Gastroesophageal sphincter (tissue), 4 donors: ENCODE data around the gene CENPE. TPM values are rescaled to one million over a fixed set of nuclear protein-coding genes. Genes with fewer than 3 reads are reported as not detected.
"Not testable (repeated sequence)": the region's sequence is repeated elsewhere in the genome, so short reads cannot be mapped to it uniquely, and the experiment has no call there.

Experiments used
- ATAC-seq: fragments of 150-250 bp; one replicate; pipeline ENCODE4 v1.9.1; 2016; ENCODE audit warnings: mild to moderate bottlenecking, moderate library complexity
- H3K27ac ChIP-seq, 4 donors: fragments of 200-600 bp; sonication (generic) in 3 of 4; 1 replicate in 3 of 4; 2 replicates in 1 of 4; pipeline ENCODE4 v1.5.1; 2016 to 2019
- H3K27me3 ChIP-seq: fragments of 200-600 bp; sonication (generic); one replicate; pipeline ENCODE4 v1.5.1; 2019
- H3K36me3 ChIP-seq, 2 donors: fragments of 200-600 bp; sonication (generic); one replicate each; pipeline ENCODE4 v1.5.1; 2019; ENCODE audit warnings: control low read depth in 1 of 2
- H3K4me1 ChIP-seq, 3 donors: fragments of 200-600 bp; sonication (generic); 1 replicate in 2 of 3; 2 replicates in 1 of 3; pipeline ENCODE4 v1.5.1; 2016 to 2019; ENCODE audit warnings: control low read depth in 2 of 3
- H3K4me3 ChIP-seq, 2 donors: fragments of 200-600 bp; sonication (generic); one replicate each; pipeline ENCODE4 v1.5.1; 2019; ENCODE audit warnings: mild to moderate bottlenecking in 1 of 2, moderate library complexity in 1 of 2
- H3K9me3 ChIP-seq, 3 donors: fragments of 200-600 bp; sonication (generic); one replicate each; pipeline ENCODE4 v1.5.1; 2017 to 2019; ENCODE audit warnings: control low read depth in 2 of 3
- EP300 ChIP-seq: sonication (generic); formaldehyde crosslinking; IDR thresholded peaks from one replicate; pipeline ENCODE4 v1.6.1; 2017; ENCODE audit warnings: antibody characterized with exemption, mild to moderate bottlenecking
- POLR2A ChIP-seq, 2 donors: fragments of 450-650 bp; IDR thresholded peaks; one replicate each; pipeline ENCODE4 v1.6.1; 2017; ENCODE audit warnings: antibody characterized with exemption in 2 of 2, mild to moderate bottlenecking in 2 of 2, moderate library complexity in 1 of 2
- POLR2AphosphoS5 ChIP-seq: sonication (generic); formaldehyde crosslinking; IDR thresholded peaks from one replicate; pipeline ENCODE4 v1.6.1; 2017; ENCODE audit warnings: antibody characterized with exemption
- WGBS, 2 donors: methylation state at CpG; one replicate each; pipeline ENCODE4 v1.1.5; 2018; ENCODE audit warnings: low coverage in 1 of 2; 5-methylcytosine and 5-hydroxymethylcytosine counted together
- total RNA-seq, 4 donors: library from RNA; depleted of rRNA; stranded (reverse); fragments of >200 nt; gene quantifications; one replicate each; pipeline ENCODE4 v1.1.0, GENCODE V29; 2016
- TF ChIP-seq, protein P1 (sequence below), 4 experiments: fragments of 200-600 bp in 2 of 4; fragments of 450-650 bp in 2 of 4; sonication (generic) in 1 of 4; IDR thresholded peaks; one replicate each; pipeline ENCODE4 v1.5.1; 2017 to 2019; ENCODE audit warnings: antibody characterized with exemption in 4 of 4, mild to moderate bottlenecking in 2 of 4, moderate library complexity in 2 of 4

The CENPE gene, protein sequence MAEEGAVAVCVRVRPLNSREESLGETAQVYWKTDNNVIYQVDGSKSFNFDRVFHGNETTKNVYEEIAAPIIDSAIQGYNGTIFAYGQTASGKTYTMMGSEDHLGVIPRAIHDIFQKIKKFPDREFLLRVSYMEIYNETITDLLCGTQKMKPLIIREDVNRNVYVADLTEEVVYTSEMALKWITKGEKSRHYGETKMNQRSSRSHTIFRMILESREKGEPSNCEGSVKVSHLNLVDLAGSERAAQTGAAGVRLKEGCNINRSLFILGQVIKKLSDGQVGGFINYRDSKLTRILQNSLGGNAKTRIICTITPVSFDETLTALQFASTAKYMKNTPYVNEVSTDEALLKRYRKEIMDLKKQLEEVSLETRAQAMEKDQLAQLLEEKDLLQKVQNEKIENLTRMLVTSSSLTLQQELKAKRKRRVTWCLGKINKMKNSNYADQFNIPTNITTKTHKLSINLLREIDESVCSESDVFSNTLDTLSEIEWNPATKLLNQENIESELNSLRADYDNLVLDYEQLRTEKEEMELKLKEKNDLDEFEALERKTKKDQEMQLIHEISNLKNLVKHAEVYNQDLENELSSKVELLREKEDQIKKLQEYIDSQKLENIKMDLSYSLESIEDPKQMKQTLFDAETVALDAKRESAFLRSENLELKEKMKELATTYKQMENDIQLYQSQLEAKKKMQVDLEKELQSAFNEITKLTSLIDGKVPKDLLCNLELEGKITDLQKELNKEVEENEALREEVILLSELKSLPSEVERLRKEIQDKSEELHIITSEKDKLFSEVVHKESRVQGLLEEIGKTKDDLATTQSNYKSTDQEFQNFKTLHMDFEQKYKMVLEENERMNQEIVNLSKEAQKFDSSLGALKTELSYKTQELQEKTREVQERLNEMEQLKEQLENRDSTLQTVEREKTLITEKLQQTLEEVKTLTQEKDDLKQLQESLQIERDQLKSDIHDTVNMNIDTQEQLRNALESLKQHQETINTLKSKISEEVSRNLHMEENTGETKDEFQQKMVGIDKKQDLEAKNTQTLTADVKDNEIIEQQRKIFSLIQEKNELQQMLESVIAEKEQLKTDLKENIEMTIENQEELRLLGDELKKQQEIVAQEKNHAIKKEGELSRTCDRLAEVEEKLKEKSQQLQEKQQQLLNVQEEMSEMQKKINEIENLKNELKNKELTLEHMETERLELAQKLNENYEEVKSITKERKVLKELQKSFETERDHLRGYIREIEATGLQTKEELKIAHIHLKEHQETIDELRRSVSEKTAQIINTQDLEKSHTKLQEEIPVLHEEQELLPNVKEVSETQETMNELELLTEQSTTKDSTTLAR (N-terminal part only)
- 1 to 10 TPM in 2 of 4 donors, under 1 TPM in 2; 0.81 to 1.8 (median 1.1) TPM for total RNA-seq

DNA sequence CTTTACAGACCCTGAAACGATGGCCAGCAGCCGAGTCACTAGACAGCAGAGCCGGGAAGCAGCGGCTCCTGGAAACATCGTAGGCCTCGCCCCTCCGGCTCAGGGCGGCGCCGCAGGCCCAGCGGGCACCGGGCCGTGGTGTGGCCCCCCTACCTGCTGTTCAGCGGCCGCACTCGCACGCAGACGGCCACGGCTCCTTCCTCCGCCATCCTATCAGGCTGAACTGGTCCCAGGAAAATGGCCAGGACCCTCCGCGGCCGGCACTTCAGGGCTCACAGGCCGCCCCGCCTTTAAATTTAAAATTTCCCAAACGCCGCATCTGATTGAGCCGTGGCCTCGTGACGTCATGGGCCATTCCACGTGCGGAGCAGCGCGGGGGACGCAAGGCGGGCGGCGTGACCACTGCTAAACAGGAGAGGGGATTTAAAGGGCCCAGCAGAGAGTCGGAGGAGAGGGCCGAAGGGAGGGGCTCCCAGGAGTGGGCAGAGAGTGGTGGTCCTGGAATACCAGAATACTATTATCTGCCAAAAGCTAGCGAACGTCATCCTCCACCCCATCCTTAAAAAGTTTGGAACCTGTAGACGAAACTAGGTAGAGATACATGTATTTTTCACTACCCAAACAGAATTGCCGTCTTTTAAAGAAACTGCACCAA, at the start of gene CENPE:
Gene CENPE (minus strand): TSS at position 233 of the 655 bp plus-strand sequence. CDS start 24 bp downstream, at position 209.
- no peaks in the 10 kb centered on the region for H3K36me3 ChIP-seq
- WGBS, 2 donors, result 0% methylated on average over 4 to 13 of the region's 44 CpGs

DNA sequence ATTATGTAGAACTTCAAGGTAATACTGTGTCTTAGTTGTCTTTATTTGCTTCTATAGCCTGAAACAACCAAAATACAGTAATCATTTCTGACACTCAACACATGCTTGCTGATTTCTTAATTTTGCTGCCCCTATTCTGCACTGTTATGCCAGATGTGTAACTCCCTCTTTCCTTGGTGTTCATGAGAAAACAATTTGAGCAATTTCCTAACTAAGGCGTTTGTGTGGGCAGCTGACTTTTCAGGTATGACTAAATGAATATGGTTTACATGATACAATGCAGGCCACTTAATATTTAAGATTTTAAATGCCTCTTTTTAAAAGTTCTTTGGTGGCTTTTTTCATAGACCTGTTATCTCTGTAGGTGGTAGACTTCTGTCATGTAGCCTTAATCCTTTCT, 46.1 kb upstream of the CENPE start:
- no peak overlapping the region for H3K4me3 ChIP-seq
- no peak for ATAC-seq
- 43 to 69% methylated on average over 1 of the region's 1 CpG for WGBS, 2 donors
- H3K9me3 ChIP-seq, result peaks cover 0 to 21% (median 2%) of the 10 kb centered on the region in 3 donors
- H3K36me3 ChIP-seq, result no peaks in the 10 kb centered on the region
- no peak for TF ChIP-seq POLR2A (IDR thresholded peaks at IDR 0.05)
- H3K27me3 ChIP-seq, result no peaks in the 10 kb centered on the region
- no peaks in the 10 kb centered on the region for H3K4me1 ChIP-seq
- H3K27ac ChIP-seq, result no peak overlapping the region

More for the DNA sequence above, at the start of gene CENPE:
- peak within 1 kb of the TSS; percentile 24 to 81 (median 74) for H3K27ac ChIP-seq
- peaks cover 0 to 12% (median 0%) of the 10 kb centered on the region in 3 donors for H3K4me1 ChIP-seq
- peaks cover 3% of the 10 kb centered on the region for H3K27me3 ChIP-seq
- H3K9me3 ChIP-seq, result no peaks in the 10 kb centered on the region
- TF ChIP-seq POLR2AphosphoS5, result peak; percentile 20
- TF ChIP-seq POLR2A (IDR thresholded peaks at IDR 0.05), result no peak
- TF ChIP-seq, protein P1, sequence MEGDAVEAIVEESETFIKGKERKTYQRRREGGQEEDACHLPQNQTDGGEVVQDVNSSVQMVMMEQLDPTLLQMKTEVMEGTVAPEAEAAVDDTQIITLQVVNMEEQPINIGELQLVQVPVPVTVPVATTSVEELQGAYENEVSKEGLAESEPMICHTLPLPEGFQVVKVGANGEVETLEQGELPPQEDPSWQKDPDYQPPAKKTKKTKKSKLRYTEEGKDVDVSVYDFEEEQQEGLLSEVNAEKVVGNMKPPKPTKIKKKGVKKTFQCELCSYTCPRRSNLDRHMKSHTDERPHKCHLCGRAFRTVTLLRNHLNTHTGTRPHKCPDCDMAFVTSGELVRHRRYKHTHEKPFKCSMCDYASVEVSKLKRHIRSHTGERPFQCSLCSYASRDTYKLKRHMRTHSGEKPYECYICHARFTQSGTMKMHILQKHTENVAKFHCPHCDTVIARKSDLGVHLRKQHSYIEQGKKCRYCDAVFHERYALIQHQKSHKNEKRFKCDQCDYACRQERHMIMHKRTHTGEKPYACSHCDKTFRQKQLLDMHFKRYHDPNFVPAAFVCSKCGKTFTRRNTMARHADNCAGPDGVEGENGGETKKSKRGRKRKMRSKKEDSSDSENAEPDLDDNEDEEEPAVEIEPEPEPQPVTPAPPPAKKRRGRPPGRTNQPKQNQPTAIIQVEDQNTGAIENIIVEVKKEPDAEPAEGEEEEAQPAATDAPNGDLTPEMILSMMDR (IDR thresholded peaks at IDR 0.05), result no peak
- ATAC-seq, result peak; percentile 93
- H3K4me3 ChIP-seq, result peak within 1 kb of the TSS; percentile 45 to 73

DNA sequence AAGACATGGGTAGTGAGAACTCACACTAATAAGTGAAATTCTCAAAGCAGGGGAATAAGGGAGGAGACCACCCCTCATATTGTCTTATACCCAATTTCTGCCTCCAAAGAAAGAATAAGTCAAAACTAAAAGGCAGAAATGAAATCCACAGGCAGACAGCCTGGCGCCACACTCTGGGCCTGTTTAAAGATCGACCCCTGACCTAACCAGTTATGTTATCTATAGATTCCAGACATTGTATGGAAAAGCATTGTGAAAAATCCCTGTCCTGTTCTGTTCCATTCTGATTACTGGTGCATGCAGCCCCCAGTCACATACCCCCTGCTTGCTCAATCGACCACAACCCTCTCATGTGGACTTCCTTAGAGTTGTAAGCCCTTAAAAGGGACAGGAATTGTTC, 32.8 kb upstream of the CENPE start:
- H3K4me1 ChIP-seq, H3K4me3 ChIP-seq, H3K27ac ChIP-seq, H3K27me3 ChIP-seq, H3K9me3 ChIP-seq, H3K36me3 ChIP-seq, ATAC-seq: not testable (repeated sequence)
- 62 to 80% methylated on average over 1 to 2 of the region's 3 CpGs for WGBS, 2 donors

DNA sequence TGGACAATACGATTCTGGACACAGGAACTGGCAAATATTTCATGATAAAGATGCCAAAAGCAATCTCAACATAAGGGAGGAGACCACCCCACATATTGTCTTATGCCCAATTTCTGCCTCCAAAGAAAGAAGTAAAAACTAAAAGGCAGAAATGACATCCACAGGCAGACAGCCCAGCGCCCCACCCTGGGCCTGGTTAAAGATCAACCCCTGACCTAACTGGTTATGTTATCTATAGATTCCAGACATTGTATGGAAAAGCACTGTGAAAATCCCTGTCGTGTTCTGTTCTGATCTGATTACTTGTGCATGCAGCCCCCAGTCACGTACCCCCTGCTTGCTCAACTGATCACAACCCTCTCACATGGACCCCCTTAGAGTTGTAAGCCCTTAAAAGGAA, 25.4 kb upstream of the CENPE start:
- H3K36me3 ChIP-seq, ATAC-seq, H3K27me3 ChIP-seq, H3K27ac ChIP-seq, H3K9me3 ChIP-seq, H3K4me1 ChIP-seq, H3K4me3 ChIP-seq: not testable (repeated sequence)
- 84 to 86% methylated on average over 4 of the region's 4 CpGs for WGBS, 2 donors

DNA sequence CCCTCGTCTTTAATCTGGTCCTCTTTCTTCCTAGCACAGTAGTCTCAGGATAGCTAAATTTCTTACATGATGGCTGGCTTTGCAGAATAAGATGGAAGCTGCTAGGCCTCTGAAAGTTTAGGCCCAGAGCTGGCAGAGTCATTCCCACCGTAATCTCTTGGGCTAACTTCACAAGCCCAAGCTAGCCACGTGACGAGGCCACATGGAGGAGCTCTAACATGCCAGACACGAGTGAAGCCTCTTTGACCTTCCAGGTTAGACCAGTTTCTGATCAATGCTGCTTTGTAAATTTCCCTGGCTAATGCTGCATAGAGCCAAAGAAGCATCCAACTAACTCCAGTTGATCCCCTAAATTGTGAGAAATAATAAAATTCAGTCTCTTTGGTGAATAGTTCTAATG, 9.5 kb upstream of the CENPE start:
- WGBS, 2 donors, result 64% methylated on average over 2 of the region's 5 CpGs; no CpG with 5 or more reads in 1 of the 2 donors
- Histone ChIP-seq H3K36me3 (no peaks in the 10 kb centered on the region), H3K4me3 (no peak overlapping the region), H3K4me1 (no peaks in the 10 kb centered on the region), H3K27me3 (no peaks in the 10 kb centered on the region), H3K9me3 (no peaks in the 10 kb centered on the region), H3K27ac (no peak overlapping the region)
- no peak for ATAC-seq
- TF ChIP-seq, protein P1 (IDR thresholded peaks at IDR 0.05), result no peak
- no peak for TF ChIP-seq EP300
- no peak for TF ChIP-seq POLR2AphosphoS5
- no peak for TF ChIP-seq POLR2A (IDR thresholded peaks at IDR 0.05)
